Activated CD8-positive, alpha-beta memory T cell treated with anti-CD3 and anti-CD28 coated beads, Interleukin-2, amount 50 U/mL, for 1 hour (primary cell): ENCODE data around the gene RRN3.
"Not testable (repeated sequence)": the region's sequence is repeated elsewhere in the genome, so short reads cannot be mapped to it uniquely, and the experiment has no call there.

Source experiments
- DNase-seq: peaks from one replicate; pipeline ENCODE4 v3.0.0-alpha.2; 2020; ENCODE audit errors: extremely low read depth

The RRN3 gene

DNA sequence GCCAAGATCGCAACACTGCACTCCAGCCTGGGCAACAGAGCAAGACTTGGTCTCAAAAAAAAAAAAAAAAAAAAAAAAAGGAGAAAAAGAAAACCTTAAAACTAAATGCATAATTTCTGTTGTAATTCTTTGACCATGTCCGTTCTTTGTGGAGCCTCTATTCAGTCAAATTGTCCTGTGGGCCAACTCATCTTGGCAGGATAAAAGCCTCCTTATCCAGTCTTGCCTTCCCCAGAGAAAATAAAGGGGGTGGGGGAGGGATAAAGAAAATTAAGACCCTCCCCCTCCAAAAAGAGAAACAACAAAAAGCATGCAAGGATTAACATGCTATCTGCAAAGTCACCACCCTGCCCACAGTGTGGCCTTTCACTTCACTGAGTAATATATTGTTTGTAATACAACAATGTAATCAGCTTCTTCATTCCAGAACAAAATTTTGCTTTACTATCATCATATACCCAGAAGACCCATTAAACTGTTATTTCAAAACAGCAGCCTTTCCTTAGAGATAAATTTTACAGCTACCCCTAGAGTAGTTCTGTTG is 5.4 kb upstream of the RRN3 start:
- DNase-seq = not testable (repeated sequence)

DNA sequence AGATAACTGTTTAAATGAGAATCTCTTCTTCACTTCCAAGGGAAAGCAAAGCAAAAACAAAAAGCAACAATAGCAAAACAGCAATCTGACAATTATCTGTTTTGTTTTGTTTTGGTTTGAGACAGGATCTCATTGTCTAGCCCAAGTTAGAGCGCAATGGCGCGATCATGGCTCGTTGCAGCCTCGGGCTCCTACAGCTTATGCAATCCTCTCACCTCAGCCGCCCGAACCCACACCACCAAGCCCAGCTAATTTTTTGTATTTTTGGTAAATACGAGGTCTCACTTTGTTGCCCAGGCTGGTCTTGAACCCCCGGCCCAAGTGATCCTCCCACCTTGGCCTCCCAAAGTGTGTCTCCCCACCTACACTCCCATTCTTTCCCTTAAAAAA is 2.5 kb upstream of the RRN3 start:
- not testable (repeated sequence) for DNase-seq

DNA sequence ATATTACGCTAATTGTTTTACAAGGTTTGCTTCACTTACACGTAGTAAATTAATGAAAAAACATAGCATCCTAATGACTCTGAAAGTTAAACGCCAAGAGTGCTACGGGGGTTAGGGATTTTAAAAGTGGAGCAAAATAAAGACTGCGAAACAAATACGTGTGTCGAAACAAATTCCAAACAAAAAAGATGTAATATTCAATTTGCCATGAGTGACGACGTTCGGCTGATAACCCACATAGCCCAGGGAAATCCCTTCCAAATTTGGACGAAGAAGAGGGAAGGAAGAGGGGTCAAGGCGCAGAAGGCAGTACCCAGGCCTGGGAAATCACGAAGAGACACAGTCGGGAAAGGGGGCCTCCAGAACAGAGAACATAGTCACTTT is 509 bp downstream of the RRN3 start:
- not testable (repeated sequence) for DNase-seq

DNA sequence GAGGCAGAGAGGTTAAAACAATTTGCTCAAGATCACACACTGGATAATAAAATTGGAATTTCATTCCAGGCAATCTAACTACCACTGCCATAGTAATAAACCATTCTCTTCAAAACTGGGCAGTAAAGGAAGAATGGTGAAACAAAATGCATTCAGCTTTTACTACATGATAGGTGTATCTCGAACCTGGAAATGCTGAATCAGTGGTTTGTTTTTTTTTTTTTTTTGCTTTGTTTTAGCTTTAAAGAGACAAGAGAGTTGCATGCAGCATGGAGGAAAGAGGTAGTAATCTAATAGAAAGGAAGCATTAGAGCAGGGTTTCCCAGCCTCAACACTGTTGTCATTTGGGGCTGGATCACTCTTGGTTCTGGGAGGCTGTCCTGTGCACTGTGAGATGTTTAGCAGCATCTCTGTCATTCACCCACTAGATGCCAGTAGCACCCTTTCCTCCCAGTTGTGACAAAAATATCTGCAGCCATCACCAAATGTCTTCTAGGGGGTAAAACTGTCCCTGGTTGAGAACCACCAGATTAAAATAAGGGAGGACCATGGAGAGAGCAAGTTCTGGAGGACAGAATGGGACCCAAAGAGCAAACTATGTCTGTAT is 3.3 kb downstream of the RRN3 start:
- not testable (repeated sequence) for DNase-seq

DNA sequence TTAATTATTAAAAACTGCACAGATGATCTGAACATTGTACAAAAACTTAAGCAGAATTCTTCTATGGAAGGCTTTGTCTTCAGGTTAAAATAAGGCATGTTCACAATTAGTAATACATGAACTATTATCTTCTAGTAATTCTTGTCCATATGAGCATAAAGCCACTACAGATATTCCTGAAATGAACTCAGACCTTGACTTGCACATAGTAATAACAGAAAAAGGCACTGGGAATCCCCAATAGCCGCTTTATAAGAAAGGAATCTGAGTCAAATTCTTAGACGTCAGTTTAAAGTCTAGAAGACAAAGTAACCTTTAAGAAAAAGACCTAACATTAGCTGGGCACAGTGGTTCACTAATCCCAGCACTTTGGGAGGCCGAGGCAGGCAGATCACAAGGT is 11.3 kb downstream of the RRN3 start:
- not testable (repeated sequence) for DNase-seq

DNA sequence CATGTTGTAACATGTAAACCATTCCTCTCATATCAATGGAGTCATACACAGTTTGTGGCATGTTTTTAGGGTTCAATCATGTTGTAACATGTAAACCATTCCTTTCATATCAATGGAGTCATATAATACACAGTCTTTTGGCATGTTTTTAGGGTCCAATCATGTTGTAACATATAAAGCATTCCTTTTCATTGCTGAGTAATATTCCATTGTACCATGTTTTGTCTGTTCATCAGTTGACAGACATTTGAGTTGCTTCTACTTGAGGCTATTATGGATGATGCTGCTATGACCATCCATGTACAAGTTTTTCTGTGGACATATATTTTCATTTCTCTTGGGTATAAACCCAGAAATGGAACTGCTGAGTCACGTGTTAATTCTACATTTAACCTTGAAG is 13.2 kb downstream of the RRN3 start:
- DNase-seq = not testable (repeated sequence)

DNA sequence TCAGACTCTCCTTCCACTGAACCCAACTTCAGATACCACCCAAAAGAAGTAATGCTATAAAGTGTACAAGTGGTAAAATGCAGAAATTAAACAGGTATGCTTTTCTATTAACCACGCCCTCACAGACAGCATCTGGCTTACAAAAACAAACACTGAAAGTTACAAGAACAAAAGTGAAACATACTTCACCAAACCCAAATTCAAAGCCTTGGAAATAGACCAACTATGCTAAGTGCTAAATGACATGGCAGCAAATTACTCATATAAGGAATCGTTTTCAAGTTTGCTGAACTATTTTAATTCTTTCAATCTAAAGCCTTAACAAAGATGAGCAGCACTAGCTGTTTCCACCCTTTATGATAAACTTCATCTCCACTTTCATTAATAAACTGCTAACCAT is 17.9 kb downstream of the RRN3 start:
- not testable (repeated sequence) for DNase-seq

DNA sequence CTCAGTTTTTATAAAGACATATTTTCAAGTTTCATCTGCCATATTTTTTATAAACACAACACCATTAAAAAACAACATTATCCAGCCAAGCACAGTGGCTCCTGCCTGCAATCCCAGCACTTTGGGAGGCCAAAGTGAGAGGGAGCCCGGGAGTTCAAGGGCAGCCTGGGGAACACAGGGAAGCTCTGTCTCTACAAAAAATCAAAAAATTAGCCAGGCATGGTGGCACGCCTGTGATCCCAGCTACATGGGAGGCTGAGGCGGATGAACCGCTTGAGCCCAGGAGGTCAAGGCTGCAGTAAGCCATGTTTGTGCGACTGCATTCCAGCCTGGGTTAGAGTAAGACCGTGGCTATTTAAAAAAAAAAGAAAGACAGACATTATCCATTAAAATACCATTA is 21.0 kb downstream of the RRN3 start:
- no peak for DNase-seq

DNA sequence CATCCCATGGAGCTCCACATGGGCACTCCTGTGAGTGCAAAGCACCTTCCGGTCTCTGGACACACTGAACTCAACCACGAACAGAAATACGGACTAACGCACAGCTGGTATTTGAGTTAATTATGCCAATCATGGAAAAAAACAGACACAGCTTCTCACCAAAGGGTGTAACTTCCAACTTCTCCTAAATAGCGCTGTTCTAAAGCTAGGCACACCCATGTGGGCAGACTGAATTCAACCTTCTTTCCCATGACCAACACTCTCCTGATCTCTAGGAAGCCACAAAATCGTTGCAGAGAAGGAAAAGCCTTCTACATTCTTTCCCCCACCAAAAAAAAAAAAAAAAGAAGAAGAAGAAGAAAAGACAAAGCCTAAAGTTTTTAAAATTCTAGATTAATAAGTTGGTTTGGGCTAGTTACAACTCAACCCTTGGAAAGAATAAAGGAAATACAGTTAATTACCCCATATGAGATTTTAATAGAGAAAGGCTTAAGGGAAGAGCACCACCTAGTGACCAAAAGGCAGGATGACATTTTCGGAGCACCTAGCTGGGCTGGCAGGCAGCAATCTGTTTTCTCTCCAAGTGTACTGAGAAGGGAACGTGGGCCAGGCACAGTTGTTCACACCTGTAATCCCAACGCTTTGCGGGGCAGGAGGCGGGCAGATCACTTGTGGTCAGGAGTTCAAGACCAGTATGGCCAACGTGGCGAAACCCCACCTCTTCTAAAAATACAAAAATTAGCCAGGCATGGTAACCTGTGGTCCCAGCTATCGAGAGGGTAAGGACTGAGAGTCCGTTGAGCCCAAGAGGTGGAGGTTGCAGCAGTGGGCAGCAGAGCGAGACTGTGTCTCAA is 21.9 kb downstream of the RRN3 start:
- DNase-seq = not testable (repeated sequence)

DNA sequence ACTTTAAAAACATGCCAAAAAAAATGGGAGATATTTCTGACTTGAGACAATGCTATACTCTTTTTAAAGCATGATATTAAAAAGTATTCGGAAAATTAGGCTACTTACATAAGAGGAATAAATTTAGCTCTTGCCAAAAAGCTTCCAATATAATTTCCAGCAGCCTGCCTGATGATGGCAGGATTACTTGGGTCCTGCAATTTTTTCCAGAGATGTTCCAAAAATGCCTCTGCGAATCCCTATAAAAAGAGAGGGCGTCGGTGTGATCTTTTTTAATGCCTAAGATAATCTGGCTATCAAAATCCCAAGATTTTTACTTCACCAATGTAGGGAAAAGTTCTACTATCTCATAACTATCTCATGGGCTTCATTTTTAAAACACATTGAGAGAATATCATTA is 23.1 kb downstream of the RRN3 start:
- not testable (repeated sequence) for DNase-seq

DNA sequence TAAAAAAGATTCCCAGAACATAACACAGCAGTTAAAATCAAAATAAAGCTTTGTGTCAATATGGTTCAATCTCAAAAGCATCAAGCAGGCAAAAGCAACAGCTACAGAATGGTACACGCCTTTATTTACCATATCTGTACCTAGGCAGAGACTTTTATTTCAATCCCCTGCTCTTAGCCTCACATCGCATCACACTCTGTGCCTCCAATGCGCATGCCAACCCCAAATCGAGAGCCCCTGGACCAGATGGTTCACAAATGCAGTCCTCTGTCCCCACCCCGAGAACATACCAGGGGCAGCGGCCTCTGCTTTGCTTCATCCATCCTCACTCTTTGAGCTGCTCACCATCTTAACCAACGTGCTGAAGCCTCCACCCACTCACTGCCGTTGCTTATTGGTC is 27.4 kb downstream of the RRN3 start:
- DNase-seq = not testable (repeated sequence)

DNA sequence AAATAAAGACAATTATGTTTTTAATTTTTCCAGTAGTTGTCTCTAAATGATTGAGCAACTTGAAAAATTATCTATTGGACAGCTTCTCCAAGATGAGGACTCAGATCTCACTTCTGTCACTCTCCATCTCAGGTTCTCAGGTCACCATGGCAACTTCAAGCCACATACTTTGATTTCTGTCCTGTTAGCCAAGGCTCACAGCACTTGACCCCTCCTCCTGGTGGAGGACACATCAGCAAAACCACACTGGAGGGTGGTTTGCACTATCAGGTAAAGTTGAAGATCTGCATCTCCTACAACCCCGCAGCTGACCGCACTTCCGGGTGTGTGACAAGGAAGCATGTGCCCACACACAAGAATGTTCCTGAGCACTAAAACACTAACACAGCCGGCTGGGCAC is 28.1 kb downstream of the RRN3 start:
- not testable (repeated sequence) for DNase-seq

DNA sequence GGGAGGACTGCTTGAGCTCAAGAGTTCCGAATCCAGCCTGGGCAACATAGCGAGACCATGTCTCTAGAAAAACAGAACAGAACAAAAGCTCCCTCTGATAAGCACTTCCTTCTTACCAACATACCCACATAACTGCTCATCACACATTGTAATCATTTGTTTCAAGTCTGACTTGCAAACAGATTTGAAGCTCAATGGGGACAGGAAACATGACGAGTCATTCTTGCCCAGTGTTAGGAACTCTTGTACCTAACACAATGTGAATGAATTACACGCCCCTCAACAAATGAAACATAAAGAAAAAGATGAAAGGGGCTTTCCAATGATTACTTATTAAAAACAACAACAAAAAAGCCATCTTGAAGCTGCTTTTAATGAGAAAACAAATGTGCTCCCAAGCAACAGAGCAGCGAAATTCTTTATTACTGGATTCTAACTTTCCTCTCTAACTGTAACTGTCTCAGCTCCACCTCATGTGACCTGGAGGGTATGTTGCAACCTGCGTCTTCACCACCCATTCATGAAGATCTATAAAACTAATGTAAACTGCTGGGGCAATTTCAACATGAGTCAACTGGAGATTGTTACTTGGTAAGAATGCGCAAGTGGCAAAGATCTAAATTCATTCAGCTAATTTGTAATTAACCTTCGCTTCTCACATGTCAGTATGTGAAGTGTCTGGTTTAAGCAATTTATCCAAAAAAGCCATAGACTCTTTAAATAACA is 31.8 kb downstream of the RRN3 start:
- not testable (repeated sequence) for DNase-seq

DNA sequence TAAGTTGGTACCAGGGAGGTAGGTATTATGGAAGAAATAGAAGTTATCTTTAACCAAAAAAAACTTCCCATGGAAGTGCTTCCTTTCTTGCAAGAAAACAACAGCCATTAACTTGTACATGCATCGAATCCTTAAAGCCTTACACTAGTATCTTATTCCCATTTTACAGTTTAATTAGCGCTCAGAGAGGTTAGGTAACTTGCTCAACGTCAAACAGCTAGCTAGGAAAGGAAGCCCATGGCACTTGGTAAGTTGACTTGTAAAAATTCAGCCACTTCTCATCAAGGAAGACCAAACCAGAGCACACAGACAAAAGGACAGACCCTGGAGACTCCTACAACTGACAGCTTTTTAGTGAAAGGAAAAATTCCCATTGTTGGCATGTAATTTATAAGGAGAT is 34.7 kb downstream of the RRN3 start:
- no peak for DNase-seq

DNA sequence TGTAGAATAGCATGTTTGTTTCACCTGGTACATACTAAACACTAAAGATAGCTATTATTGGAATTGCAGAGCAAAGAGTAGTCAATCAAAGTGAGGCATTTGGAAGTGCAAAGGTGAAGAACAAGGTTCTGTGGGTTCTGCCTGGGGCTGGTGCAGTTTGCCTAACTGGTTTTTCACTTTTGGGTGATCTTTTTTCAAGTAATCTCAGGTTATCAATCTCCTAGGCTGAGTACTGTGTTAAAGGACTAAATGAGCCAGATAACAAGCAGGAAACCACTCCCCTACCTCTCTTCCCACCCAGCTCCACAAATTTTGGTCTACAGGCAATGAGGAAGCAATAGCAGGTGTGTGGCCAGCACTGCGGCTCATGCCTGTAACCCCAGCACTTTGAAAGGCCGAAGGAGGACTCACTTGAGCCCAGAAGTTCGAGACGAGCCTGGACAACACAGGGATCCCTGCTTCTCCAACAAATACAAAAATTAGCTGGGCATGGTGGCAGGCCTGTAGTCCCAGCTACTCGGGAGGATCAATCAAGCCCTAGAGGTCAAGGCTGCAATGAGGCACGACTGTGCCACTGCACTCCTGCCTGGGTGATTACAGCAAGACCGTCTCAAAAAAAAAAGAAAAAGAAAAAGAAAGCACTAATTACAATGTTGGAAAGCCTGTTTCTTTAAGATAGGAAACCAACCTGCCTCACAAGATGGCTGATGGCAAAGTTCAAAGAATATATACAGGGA is 36.2 kb downstream of the RRN3 start:
- no peak for DNase-seq

DNA sequence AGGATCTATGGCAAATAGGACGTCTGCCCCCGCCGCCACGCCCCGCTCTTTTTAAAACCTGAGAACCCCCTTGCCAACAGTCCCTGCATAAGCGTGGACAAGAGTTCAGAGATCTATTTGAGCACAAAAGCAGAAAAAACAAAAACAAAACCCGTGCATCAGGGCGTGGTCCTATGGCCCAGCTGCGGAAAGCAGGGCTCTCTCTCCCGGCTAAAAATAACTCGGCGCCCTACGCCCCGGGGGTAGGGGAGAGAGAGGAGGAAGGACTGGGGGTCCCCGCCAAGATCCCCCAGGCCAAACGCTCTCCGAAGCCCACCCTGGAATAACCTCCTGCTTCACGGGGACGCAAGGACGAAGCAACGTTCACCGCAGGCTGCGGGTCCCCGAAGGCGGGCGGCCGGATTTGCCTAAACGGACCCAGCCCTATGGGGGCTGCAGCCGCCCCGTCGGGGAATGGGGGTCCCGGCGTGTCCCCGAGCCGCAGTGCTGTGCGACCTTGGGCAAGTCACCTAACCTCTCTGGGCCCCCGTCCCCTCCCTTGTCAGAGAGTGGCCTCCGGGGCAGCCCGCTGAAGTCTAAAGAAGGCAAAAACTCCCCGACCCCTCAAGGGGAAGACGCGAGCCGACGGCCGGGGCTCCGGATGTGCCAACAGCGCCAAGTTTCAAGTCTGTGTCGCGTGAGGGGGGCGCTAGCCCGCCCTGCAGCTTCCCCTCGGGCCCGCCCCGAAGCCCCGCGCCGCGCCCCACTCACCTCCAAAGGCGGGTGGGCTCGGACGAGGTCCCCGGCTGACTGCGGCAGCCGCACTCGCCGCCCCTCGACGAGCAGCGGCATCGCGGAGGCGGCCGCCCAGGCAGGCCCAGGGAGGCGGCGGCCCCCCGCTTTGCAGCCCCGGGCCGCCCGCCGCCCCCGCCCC is 38.7 kb downstream of the RRN3 start:
- peak; percentile 29 for DNase-seq

DNA sequence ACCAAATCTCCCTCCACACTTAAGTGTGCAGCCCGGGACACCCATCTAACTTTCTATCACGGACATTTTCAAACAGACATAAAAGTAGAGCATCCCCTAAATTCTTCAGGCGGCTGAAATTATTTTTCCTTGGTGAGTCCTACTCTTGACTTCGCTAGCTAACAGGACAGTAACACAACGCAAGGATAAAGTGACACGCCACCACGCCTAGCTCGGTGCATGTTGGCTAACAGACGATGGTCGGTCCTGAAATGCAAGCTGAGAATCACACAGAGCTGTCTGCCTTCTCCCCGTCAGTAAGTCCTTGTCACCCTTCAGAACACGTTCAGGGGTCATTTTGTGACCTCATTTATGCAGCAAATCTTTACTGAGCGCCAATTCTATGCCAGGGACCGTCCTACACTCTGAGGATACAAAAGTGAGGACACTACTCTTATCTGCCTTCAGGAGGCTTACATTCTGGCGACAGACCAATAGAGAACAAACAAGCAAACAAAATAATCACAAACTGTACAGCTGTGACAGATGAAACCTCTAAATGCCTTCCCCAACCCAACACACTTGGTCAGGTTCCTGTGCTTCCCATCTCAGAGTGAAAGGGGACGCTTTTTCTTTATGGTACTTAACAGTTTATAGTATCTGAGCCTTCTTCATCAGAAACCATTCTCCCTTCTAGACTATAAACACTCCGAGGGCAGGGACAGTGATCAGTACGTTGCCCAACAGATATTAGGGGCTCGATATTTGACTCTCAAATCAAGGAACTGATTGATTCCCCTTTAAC is 39.5 kb downstream of the RRN3 start:
- no peak for DNase-seq

DNA sequence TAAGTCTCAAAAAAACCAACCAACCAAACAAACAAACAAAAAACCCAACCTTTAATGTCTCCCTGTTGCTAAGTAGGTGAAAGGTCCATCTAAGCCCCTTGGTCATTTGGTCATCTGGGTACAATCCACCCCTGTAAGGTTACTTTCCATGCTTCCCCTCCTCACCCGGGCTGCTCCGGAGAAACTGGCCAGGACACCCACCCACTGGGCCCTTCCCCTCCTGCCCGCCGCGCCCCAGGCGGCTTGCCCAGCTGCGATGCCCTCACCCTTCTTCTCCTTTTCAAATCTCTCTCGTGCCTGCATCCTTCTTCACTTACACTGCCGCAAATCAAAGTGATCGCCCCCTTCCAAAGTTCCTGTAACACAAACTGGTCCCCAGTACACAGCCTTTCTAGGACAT is 40.2 kb downstream of the RRN3 start:
- no peak for DNase-seq

DNA sequence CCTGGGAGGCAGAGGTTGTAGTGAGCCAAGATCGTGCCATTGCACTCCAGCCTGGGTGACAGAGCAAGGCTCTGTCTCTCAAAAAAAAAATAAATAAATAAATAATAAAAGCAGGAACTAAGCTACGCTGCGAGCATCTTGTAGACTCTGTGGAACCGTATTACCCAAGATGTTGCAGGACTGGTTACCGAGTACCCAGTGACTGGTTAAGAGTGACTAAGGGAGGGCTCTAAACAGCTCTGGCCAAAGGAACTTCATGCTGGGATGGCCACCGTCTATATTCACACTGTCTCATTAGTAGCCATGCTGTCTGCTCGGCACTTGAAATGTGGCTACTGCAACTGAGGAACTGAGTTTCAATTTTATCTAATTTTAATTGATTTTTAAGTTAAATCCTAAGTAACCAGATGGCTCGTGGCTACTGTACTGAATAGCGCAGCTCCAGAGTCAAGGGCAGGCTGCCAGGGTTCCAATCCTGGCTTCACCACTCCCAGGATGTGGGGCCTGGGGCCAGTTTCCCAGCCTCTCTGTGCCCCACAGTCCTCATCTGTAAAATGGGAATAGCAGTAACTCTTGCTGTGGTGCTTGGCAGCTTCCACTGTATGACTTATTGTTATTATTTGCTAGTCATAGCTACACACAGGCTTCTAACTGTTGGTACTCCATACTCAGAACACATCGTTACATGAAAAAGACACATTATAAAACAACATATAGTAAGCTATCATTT is 41.2 kb downstream of the RRN3 start:
- no peak for DNase-seq
